HCT116 (cell line): ENCODE results near the gene SLC35C1.

Source experiments
- CTCF ChIP-seq, 3 experiments: fragments of 200-600 bp in 1 of 3; sonication (generic) in 1 of 3; IDR thresholded peaks in 2 of 3; conservative IDR thresholded peaks in 1 of 3; 2 replicates each; pipeline ENCODE4 v1.5.1; 2012 to 2017; ENCODE audit warnings: low read depth in 2 of 3, low read length in 2 of 3, antibody characterized with exemption in 1 of 3, borderline replicate concordance in 1 of 3, control low read depth in 1 of 3, mild to moderate bottlenecking in 1 of 3, mixed read lengths in 1 of 3, mixed run types in 1 of 3, moderate library complexity in 1 of 3; ENCODE audit not compliant: insufficient read depth in 1 of 3
- EGR1 ChIP-seq: IDR thresholded peaks from 2 replicates; pipeline ENCODE4 v1.6.1; 2012; ENCODE audit warnings: low read depth
- EZH2 ChIP-seq: fragments of 200-600 bp; sonication (generic); IDR thresholded peaks from 2 replicates; pipeline ENCODE4 v1.6.1; 2017; ENCODE audit warnings: antibody characterized with exemption, mixed run types
- EZH2phosphoT487 ChIP-seq: fragments of 200-600 bp; IDR thresholded peaks from 2 replicates; pipeline ENCODE4 v1.6.1; 2018; ENCODE audit warnings: antibody characterized with exemption, borderline replicate concordance
- FOSL1 ChIP-seq: IDR thresholded peaks from 2 replicates; pipeline ENCODE4 v1.6.1; 2012; ENCODE audit warnings: low read depth
- POLR2A ChIP-seq: IDR thresholded peaks from 2 replicates; pipeline ENCODE4 v1.7.0; 2011; ENCODE audit warnings: borderline replicate concordance; ENCODE audit not compliant: insufficient read depth, insufficient read length; ENCODE audit errors: extremely low read depth
- POLR2AphosphoS5 ChIP-seq: IDR thresholded peaks from 2 replicates; pipeline ENCODE4 v1.6.1; 2011; ENCODE audit warnings: mild to moderate bottlenecking, low read depth, low read length, moderate library complexity
- RAD21 ChIP-seq: IDR thresholded peaks from 2 replicates; pipeline ENCODE4 v1.6.1; 2012; ENCODE audit warnings: low read depth, mild to moderate bottlenecking
- SIN3A ChIP-seq: IDR thresholded peaks from 2 replicates; pipeline ENCODE4 v1.6.1; 2012; ENCODE audit warnings: low read depth
- ZNF274 ChIP-seq: fragments of 200-500 bp; sonication (Bioruptor generic); IDR thresholded peaks from 2 replicates; pipeline ENCODE4 v1.6.1; 2014; ENCODE audit warnings: mild to moderate bottlenecking, low read depth, low read length, inconsistent platforms

- TF ChIP-seq FOSL1 (no peak), CTCF (IDR thresholded peaks at IDR 0.05 in 2 of 3, conservative IDR thresholded peaks at IDR 0.05 in 1 of 3; ENCODE audit: borderline replicate concordance in 1 of 3, insufficient read depth in 1 of 3, low read depth in 2 of 3, low read length in 2 of 3) (no peak), RAD21 (no peak), SIN3A (no peak), POLR2A (no peak), ZNF274 (no peak), POLR2AphosphoS5 (no peak), EGR1 (no peak), EZH2phosphoT487 (no peak), EZH2 (no peak)
Observed at GRCh38 chr11:45757672-45758071, 47.3 kb upstream of the SLC35C1 start.
